Epithelial cell of esophagus (primary cell): ENCODE measurements around the gene IRS2.
"Not testable (repeated sequence)": the region's sequence is repeated elsewhere in the genome, so short reads cannot be mapped to it uniquely, and the experiment has no call there.

Source experiments
- DNase-seq: peaks from one replicate; pipeline ENCODE4 v3.0.0; 2010; ENCODE audit warnings: low read depth
- H3K4me3 ChIP-seq: 2 replicates; pipeline ENCODE4 v1.5.1; 2011; ENCODE audit warnings: mild to moderate bottlenecking, low read length, control low read depth
- CTCF ChIP-seq: IDR thresholded peaks from 2 replicates; pipeline ENCODE4 v1.5.1; 2011; ENCODE audit warnings: low read depth, mild to moderate bottlenecking, low read length, control low read depth, inconsistent platforms; ENCODE audit not compliant: insufficient read depth; ENCODE audit errors: missing control alignments

Gene IRS2

DNA sequence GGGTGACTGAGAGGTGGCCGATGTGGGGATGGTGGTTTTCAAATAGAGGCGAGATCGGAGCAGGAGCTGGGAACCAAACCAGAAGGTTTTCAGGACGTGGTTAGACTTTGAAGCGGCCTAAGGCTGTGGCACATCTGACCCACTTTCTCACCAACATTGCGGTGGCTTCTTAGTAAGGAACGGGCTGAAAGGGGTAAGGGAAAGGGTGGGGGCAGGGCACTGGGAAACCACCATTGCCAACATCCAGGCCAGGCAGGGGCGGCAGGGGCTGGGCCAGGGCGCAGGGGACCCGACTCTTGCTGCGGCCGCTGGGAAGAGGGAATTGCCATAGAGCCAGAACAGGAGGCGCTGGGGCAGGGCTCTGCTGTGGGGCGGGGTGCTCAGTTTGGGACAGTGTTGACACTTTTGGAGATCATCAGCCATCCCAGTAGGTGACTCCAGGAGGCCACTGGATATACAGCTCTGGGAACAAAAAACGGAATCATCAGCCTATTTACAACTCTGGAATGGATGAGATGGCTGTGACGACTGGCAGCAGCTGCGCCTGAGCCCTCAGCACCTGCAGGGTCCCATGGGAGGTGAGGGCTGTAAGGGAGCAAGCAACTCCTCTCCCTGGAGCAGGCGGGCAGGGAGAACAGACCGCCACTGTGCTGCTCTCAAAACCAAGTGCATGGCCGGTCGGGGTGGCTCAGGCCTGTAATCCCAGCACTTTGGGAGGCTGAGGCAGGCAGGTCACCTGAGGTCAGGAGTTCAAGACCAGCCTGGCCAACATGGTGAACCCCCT, 52.2 kb downstream of the IRS2 start:
- no peak for DNase-seq

GRCh38 chr13:109733550-109733949, 52.8 kb downstream of the IRS2 start:
- no peak for DNase-seq
- H3K4me3 ChIP-seq: no peak overlapping the region
- no peak for TF ChIP-seq CTCF

More for the DNA sequence above, 52.2 kb downstream of the IRS2 start:
- H3K4me3 ChIP-seq: no peak overlapping the region
- TF ChIP-seq CTCF: no peak

DNA sequence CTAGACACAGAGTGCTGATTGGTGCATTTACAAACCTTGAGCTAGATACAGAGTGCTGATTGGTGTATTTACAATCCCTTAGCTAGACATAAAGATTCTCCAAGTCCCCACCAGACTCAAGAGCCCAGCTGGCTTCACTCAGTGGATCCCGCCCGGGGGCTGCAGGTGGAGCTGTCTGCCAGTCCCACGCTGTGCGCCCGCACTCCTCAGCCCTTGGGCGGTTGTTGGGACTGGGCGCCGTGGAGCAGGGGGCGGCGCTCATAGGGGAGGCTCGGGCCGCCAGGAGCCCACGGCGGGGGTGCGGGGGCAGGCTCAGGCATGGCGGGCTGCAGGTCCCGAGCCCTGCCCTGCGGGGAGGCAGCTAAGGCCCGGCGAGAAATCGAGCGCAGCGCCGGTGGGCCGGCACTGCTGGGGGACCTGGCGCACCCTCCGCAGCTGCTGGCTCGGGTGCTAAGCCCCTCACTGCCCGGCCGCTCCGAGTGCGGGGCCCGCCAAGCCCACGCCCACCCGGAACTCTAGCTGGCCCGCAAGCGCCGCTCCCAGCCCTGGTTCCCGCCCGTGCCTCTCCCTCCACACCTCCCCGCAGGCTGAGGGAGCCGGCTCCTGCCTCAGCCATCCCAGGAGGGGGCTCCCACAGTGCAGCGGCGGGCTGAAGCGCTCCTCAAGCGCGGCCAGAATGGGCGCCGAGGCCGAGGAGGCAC, 53.8 kb downstream of the IRS2 start:
- H3K4me3 ChIP-seq, DNase-seq: not testable (repeated sequence)

DNA sequence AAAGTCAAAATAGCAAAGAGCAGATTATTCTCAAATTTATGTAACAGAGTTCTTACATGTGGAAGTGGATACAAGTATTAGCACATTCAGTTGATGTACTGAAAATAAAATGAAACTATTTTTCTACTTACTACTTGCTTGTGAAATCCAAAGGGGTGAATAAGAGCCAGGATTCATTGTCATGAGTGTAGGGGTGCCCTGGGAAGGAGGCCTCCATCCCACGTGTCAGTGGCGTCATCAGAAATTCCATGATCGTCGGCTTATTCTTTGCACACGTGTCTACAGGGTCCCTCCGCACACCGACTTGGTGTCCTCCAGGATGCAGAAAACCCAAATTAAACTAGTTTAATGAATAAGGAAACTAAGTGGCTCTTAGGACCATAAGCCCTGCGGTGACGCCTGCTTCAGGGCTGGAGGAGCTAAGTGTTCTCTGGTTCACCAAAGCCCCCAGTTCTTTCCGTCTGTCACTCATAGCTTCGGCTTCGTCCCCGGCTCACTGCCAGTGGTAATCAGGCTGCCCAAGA, 55.5 kb downstream of the IRS2 start:
- H3K4me3 ChIP-seq: no peak overlapping the region
- DNase-seq: no peak
- TF ChIP-seq CTCF: no peak

DNA sequence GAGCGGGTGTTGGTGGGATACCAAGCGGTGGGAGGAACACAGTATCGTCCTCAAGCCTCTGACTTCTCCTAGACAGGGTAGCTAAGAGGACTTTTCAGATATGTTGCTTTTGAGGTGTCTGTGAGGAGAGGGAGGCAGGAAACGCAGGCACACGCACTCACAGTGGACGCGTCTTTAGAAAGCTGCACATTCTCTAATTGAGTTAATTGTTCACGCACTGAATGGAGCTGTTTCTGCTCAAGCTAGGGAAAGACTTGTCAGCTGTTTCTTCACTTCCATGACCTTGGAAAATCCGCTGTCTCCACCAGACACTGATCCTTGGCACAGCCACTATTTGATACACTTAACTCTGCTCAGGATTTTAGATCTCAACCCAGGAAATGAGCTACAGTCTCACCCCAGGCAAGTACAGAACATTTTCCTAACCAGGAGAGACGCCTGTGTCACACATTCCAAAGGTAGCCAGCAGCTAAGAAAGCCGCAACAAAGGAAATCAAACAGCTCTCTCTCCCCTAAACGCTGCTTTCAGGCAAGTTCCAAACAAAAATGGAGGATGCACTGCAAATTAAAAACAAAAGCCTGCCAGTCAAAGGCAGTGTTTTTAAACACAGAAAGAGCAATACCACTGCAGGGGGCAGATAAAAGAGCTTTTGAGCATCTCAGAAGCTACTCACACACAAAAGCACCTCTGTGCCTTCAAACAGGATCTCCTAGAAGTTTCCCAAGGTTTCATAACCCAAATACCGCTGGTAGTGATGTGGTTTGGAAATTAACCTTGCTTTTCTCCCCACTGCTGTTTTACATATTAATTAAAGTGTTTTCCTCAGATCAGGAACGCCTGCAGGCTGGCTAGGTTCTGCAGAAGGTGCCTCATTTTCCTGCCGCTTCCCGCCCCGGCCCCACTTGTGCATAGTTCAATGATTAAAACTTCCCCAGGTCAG, 57.3 kb downstream of the IRS2 start:
- peak; percentile 50 for DNase-seq
- no peak overlapping the region for H3K4me3 ChIP-seq
- TF ChIP-seq CTCF: no peak

GRCh38 chr13:109728061-109728460, 58.3 kb downstream of the IRS2 start:
- DNase-seq: no peak
- no peak for TF ChIP-seq CTCF
- H3K4me3 ChIP-seq: no peak overlapping the region

DNA sequence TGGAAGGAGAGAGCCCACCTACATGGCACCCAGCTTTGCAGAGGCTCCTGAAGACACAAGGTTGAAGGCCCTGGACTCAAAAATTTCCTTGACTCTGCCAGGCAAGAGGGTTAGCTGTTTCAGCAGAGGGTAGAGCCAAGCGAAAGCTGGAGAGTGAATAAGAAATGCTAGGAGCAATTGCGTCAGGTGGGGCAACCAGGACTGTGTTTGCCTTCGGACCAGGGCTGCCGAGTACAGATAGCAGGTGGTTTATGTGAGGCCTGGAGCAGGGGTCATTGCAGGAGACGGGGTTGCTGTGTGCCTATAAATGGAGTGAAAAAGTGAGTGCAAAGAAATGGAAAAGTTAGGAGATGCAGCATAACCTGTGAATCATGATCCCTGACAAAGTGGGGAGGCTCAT, 59.1 kb downstream of the IRS2 start:
- no peak for DNase-seq
- TF ChIP-seq CTCF: no peak
- no peak overlapping the region for H3K4me3 ChIP-seq
